Activated T-cell treated with anti-CD3 and anti-CD28 coated beads for 1 hour (primary cell): ENCODE measurements around the gene GMEB2.
"Not testable (repeated sequence)": the region's sequence is repeated elsewhere in the genome, so short reads cannot be mapped to it uniquely, and the experiment has no call there.

Source experiments
- DNase-seq: peaks from one replicate; pipeline ENCODE4 v3.0.0-alpha.2; 2020; ENCODE audit warnings: low read depth

The GMEB2 gene

DNA sequence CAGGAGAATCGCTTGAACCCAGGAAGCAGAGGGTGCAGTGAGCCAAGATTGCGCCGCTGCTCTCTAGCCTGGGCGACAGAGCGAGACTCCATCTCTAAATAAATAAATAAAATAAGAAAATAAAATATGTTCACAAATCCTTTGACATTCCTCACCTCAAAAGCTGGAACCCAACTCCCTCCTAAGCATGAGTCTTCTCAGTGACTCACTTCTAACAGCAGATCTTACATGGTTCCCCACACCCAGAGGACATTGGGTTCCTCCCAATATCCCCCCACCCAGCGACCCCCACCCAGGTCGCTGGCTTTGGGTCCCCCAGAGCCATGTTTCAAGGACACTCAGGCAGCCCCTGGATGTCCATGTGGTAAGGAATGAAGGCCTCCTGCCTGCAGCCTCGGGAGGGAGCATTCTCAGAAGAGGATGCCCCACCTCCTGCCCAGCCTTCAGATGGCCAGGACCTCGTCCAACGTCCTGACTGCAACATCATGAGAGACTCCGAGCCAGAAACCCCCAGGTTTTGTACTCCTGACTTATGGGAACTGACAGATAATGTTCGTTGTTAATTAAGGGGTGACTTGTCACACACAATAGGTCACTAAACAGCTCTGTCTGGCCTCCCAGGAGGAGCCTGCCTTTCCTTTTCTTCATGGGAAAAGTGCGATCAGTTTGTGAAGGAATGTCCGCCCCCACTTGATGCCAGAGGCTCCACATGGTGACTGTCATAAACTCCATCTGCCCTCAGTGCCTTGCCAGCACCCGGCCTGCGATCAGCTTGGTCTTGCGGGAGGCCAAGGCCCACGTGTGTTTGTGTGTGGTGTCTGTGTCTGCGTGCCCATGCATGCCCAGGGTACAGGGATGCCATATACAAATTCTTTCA is 10.1 kb upstream of the GMEB2 start:
- DNase-seq, result no peak

DNA sequence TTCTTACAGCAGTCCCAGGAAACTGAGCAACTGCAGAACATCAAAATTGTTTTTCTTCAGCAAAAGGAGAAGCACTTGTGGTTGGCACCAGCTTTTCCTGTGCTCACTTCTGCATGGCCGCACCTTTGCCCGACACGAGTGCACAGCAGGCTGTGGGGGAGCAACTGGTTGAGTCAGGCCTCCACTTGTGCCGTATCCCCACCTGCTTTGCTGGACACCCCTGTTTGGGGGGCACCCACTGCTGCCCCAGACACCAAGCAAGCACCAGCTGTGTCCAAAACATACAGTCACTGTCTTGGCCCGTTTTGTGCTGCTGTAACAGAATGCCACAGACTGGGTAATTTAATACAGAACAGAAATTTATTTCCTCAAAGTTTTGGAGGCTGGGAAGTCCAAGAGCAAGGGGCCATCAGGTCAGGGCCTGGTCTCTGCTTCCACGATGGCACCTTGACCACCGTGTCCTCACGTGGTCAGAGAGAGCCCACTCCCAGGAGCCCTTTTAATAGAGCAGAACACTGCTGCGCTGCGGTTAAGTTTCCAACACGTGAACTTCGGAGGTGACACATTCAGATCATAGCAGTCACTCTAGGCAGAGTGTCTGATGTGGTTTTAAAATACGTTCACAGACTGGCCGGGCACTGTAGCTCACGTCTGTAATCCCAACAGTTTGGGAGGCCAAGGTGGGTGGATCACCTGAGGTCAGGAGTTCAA is 8.7 kb upstream of the GMEB2 start:
- DNase-seq, result peak; percentile 57

DNA sequence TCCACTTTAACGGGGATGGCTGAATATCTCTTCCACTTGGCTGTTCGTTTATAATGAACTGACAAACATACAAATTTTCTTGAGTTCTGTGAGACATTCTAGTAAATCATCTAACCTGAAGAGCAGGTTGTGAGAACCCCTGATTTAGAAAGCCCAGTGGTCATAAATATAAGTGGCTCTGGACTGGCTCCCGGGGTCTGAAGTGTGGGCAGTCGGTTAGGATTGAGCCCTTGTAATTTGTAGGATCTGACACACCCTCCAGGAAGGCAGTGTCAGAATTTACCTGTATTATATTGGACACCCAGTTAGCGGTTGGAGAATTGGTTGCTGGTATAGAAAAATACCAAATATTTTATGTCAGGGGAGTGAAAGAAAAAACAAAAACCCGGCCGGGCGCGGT is 6.8 kb upstream of the GMEB2 start:
- no peak for DNase-seq

DNA sequence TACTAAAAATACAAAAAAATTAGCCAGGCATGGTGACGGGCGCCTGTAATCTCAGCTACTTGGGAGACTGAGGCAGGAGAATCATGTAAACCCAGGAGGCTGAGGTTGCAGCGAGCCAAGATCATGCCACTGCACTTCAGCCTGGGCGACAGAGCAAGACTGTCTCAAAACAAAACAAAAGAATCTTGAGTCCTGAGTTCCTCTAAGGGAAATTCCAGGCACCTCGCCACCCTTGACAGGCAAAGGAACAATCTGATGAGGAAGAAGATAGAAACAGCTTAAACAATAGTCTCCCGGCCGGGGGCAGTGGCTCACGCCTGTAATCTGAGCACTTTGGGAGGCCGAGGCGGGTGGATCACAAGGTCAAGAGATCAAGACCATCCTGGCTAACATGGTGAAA is 4.5 kb upstream of the GMEB2 start:
- DNase-seq, result not testable (repeated sequence)

DNA sequence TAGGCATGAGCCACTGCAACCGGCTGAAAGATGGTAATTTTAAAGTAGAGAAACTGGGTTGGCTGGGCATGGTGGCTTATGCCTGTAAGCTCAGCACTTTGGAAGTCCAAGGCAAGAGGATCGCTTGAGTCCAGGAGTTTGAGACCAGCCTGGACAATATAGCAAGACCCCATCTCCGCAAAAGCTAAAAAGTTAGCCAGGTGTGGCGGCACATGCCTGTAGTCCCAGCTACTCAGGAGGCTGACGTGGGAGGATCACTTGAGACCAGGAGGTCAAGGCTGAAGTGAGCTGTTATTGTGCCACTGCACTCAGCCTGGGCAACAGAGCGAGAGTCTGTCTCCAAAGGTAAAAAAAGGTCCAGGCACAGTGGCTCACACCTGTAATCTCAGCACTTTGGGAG is 4.1 kb upstream of the GMEB2 start:
- DNase-seq, result not testable (repeated sequence)

DNA sequence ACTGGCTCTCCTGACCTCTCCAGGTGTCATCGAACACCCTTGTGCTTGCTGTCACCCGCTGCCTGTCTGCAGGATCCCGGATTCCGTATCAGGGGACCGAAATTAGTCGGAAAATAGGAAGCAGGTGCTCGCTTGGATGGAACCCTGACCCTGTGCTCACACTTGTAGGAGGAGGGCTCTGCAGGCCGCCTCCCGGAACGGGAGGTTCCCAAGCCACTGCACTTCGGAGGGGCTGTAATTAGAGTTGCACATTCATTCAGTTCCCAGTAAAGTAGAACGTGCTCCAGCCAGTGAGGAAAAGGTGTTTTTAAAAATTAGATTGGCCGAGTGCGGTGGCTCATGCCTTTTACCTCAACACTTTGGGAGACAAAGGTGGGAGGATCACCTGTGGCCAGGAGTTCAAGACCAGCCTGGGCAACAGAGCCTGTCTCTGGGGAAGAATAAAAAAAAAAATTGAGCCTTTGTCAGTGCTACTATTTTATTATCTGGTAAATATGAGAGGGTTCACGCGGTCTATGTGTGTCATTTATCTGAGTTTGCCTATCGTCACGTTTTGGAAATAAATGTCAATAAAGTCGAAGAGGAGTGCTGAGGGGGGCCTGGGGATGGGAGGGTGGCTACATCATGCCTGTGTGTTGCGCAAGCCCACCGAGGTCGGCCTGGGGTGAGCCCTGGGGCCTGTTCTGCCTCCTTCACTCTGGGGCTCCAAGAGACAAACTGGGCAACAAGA is 1.5 kb upstream of the GMEB2 start:
- DNase-seq, result no peak

DNA sequence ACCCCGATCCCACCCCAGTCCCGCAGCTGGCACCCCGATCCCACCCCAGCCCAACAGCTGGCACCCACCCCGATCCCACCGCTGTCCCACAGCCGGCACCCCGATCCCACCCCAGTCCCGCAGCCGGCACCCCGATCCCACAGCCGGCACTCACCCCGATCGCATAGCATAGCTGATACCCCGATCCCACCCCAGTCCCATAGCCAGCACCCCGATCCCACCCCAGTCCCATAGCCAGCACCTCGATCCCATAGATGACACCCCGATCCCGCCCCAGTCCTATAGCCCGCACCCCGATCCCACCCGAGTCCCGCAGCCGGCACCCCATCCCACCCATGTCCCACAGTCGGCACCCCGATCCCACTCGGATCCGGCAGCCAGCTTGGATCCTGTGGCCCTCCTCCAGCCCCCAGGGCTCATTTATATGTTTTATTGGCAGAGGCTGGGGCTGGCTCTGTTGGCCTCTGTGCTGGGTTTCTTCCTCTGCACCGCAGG is 897 bp upstream of the GMEB2 start:
- DNase-seq, result no peak

DNA sequence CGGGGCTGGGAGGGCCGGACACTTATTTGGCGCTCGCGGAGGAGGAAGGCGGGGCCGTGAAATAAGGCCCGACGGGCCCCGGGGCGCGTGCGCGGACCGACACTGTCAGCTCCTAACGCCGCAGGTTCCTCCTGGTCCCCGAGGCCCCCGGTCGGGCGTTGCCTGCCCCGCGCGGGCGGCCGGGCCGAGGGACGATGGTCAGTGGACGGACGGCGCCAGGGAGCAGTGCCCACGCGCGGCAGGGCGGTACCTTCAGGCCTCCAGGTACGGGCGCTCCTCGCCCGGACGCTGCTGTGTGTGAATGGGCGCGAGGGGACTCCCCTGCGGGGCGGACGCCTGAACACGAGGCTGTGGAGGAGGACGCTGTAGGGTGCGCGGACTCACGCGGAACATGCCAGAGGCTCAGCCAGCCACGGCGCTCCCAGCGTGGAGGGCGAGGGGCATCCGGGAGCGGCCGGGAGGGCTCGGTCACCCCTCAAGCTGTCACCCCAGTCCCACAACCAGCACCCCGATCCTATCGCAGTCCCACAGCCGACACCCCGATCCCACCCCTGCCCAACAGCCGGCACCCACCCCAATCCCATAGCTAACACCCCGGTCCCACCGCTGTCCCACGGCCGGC is 339 bp upstream of the GMEB2 start:
- DNase-seq, result peak; percentile 92

DNA sequence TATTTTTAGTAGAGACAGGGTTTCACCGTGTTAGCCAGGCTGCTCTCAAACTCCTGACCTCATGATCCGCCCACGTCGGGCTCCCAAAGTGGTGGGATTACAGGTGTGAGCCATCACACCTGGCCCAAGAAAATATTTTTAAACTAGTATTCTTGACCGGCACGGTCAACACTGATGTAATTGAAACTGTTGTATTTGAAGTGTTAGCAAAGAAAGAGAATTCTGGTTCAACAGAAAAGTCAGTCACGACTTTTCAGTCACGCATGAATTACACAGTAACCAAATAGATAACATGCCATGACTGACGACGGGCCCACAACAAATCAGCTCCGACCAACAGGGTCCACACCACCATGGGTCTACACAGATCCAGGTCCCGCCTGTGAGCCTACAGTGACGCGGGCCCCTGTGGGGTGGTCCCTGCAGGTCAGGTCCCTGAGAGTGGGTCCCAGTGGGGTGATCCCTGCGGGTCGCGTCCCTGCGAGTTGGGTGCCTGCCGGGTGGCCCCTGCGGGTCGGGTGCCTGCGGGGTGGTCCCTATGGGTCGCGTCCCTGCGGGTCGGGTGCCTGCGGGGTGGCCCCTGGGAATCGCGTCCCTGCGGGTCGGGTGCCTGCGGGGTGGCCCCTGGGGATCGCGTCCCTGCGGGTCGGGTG is 1.0 kb downstream of the GMEB2 start:
- no peak for DNase-seq

DNA sequence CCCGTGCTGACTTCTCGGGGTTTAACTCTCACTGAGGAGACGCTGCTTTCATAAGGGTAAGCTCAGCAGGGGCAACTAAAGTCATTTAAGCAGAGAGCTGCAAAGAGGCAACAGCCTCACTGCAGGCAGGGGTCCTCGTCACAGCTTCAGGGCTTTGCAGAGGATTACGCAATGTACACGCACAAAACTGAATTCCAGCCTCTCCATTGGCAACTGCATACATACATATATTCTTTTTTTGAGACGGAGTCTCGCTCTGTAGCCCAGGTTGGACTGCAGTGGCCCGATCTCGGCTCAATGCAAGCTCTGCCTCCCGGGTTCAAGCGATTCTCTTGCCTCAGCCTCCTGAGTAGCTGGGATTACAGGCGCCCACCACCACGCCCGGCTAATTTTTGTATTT is 2.4 kb downstream of the GMEB2 start:
- DNase-seq, result no peak

DNA sequence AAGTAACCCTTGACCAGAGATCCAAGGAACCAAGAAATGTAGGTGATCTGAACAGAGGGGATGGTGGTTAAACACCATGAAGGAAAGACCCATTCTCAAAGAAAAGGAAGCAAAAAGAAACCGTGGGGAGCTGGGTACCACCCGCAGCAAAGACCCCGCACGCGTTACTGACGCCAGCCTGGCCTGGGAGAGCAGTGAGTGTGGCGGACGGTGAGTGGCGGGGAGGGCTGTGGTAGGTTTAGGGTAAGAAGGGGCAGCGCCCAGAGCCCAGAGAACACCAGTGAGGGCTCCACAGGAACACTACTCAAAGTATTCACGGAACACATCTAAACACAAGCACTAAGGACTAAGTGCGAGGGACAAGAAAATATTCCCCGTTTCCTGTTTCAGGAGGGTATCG is 4.2 kb downstream of the GMEB2 start:
- DNase-seq, result no peak

DNA sequence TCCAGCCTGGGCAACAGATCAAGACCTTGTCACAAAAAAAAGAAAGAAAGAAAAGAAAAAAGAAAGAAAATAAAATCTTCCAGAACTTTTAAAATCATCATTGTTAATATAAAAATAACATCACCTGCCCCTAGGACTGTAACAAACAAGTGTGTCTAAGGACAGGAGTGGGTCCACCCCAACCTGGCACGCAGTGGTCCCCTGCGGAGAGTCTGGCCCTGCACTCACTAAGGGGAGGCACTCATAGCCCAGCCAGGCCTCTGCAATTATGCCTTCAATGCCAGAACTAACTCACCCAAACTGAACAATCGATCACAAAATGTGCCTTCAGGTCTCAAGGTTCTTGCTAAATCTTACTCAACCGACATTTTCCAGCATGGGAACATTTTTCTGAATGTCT is 4.8 kb downstream of the GMEB2 start:
- no peak for DNase-seq

DNA sequence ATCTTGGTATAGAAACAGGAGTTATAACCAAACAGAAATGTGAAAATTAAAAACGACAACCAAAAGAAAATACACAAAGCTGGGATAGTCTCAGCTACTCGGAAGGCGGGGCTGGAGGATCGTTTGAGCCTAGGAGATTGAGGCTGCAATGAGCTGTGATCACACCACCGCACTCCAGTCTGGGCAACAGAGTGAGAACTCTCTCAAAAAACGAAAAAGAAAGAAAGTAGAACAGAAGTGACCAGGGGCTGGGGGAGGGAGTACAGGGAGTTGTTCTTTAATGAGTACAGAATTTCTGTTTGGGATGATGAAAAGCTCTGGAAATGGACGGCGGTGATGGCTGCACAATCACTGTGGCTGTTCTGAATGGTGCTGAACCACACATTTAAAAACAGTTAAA is 5.9 kb downstream of the GMEB2 start:
- no peak for DNase-seq

DNA sequence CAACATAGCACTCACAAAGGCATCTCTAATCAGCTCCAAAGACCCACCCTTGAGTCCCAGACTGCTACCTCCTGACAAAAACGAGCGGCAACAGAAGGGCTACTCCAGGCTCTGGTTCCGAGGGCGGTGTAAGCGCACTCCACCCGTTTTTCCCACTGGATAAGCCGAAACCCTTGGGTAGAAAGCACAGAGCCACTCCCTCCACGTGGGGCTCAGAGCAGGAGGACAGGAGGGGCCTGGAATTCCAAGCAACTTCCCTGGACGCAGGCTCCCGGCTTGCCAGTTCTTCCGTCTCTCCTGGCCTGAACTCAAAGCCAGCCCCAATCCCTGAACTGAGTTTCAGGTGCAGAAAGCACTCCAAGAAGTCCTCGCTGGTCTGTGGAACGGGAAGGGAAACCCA is 7.4 kb downstream of the GMEB2 start:
- no peak for DNase-seq

DNA sequence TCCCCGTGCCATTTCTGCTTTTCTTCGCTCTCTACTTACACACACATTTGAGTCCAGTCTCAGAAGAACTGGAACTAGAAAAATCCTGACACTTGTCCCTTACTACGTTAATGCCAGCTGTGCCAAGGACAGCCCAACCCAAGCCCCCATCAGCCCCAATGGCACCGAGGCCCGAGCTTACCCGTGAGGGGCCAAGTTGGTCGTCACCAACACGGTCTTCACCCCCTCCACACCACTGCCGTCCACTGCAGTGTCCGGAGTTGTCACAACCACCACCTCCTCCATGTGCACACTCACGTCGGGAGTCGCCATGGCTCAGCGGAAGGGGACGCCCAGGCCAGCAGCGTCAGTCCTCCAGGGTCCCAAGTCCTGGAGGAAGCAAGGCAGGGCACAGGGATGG is 7.8 kb downstream of the GMEB2 start:
- no peak for DNase-seq

DNA sequence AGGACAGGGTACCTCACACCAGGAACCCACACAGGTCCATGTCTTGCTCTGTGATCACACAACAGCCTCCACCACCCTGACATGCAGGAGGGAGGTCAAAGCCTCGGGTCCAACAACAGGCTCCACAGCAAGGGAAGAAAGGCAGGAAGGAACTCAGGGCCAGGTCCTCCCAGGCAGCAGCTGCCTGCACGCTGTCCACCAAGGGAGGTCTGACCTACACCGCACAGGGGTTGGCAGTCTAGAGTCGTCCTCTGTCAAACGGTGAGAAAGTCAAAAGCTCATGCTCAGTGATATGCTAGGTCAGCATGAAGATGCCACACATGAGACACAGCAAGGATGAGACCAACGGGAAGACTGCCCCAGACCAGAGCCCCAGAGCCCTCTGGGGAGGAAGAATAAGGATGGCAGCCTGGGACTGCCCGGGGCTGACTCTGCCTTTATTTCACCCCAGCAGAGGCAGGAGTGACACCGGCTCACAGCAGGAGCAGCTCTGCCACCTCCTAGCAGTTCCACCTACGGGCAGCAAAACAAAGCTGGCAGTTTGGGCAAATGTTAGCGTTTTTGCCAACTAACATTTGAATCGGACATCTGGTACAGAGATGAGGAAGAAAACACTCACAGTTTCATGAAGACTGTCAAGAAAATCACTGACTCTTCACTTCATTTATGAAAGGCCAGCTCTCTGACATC is 8.5 kb downstream of the GMEB2 start:
- no peak for DNase-seq

DNA sequence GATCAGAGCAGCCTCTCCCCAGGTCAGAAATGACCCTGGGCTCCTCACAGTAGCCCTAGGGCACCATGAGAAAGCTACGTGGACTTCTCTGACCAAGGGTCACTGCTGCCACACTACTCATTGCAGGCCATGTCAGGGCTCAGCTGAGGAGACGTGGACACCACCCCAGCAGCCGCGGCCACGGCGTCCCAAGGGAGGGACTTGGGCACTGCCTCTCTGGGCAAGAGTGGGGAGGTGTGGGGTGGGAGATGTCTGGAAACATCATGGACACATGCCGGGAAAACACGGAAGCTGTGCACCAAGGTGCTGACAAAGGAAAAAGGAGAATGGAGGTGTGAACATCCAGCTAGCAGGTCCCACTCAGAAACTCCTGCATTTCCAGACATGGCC is 9.0 kb downstream of the GMEB2 start:
- DNase-seq, result no peak

DNA sequence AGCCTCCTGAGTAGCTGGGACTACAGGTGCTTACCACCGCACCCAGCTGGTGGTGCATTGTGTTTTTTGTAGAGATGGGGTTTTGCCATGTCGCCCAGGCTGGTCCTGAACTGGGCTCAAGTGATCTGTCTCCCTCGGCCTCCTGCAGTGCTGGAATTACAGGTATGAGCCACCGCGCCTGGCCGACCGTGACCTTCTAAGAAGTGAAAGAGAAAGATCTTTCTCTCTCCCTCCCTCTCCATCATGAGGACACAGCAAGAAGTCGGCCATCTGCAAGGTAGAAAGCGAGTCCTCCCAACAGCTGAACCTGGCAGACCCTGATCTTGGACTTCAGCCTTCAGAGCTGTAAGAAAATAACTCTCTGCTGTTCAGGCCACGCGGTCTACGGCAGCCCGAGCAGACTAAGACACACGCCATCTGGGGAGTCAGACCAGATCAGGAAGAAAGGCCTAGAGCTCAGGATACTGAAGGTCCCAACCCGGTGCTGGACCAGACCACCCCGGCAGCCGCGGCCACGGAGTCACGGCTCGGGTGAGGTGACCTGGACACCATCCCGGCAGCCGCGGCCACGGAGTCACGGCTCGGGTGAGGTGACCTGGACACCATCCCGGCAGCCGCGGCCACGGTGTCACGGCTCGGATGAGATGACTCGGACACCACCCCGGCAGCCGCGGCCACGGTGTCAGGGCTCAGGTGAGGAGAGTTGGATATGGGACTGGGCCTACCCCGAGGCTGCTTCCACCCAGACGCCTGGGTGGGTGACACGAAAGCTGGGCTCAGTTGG is 9.6 kb downstream of the GMEB2 start:
- no peak for DNase-seq

DNA sequence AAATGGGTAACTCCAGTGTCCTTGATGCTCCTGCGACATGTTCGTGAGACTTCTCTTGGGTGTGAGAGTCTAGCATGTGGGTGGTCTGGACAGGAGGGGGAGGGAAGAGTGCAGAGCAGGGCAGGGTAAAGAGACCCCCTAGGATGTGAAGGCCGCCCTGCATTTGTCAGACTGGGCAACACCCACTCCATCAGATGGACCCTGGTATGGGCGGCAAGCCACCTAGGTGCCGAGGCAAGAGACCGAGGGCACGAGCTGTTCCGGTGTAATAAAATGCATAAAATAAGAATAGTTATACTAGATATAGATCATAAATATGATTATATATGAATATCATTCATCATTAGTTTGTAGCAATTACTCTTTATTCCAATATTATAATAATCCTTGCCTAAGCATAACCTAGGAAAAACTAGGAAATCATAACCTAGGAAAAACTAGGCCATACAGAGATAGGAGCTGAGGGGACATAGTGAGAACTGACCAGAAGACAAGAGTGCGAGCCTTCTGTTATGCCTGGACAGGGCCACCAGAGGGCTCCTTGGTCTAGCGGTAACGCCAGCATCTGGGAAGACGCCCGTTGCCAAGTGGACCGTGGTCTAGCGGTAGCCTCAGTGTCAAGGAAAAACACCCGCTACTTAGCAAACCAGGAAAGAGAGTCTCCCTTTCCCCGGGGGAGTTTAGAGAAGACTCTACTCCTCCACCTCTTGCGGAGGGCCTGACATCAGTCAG is 12.9 kb downstream of the GMEB2 start:
- not testable (repeated sequence) for DNase-seq
